Measurements from ENCODE around the gene ABTB1.

ABTB1 gene

GRCh38 chr3:127691974-127692373 is 19.2 kb downstream of the ABTB1 start:
- Mint-ChIP-seq H3K36me3 (ENCODE audit: low read depth) (no peaks in the 10 kb centered on the region), H3K4me1 (peaks cover 32% of the 10 kb centered on the region), H3K9me3 (no peaks in the 10 kb centered on the region), H3K4me3 (no peak overlapping the region), H3K27me3 (ENCODE audit: low read depth, poor library complexity) (peaks cover 5% of the 10 kb centered on the region), H3K27ac (no peak overlapping the region)
- TF ChIP-seq CTCF (IDR thresholded peaks at IDR 0.05) = no peak
- DNase-seq = no peak

GRCh38 chr3:127692501-127693335 is 20.0 kb downstream of the ABTB1 start:
- DNase-seq = no peak
- peaks cover 5% of the 10 kb centered on the region for H3K27me3 Mint-ChIP-seq (ENCODE audit: low read depth, poor library complexity)
- no peak for TF ChIP-seq CTCF (IDR thresholded peaks at IDR 0.05)
- no peak overlapping the region for H3K4me3 Mint-ChIP-seq
- no peaks in the 10 kb centered on the region for H3K36me3 Mint-ChIP-seq (ENCODE audit: low read depth)
- H3K9me3 Mint-ChIP-seq = no peaks in the 10 kb centered on the region
- peaks cover 39% of the 10 kb centered on the region for H3K4me1 Mint-ChIP-seq
- H3K27ac Mint-ChIP-seq = no peak overlapping the region

DNA sequence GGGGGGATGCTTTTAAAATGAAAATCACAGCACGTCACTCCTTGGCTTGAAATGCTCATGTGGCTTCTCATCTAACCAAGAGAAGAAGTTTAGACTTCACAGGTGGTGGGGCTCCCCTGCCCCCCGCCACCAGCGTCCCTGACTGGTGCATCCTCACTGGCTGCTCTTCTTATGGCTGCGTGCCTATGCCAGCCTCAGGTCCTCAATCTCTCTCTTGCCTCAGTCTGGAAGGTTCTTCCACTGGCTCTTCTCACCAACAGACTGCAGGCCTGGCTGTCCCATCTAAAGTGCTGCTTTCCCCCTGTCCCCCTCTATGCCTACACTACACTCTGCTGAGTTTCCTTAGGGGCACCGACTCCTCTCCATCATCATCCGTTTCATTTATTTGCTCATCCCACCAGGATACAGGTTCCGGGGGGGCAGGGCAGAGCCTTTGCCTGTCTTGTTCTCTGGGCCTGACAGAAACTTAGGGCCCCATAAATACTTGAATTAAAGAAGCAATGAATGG is 20.6 kb downstream of the ABTB1 start:
- Mint-ChIP-seq H3K9me3 (no peaks in the 10 kb centered on the region), H3K4me3 (no peak overlapping the region), H3K36me3 (ENCODE audit: low read depth) (no peaks in the 10 kb centered on the region), H3K27me3 (ENCODE audit: low read depth, poor library complexity) (peaks cover 5% of the 10 kb centered on the region), H3K4me1 (peaks cover 45% of the 10 kb centered on the region), H3K27ac (no peak overlapping the region)
- DNase-seq = no peak
- no peak for TF ChIP-seq CTCF (IDR thresholded peaks at IDR 0.05)

GRCh38 chr3:127694467-127695215 is 21.9 kb downstream of the ABTB1 start:
- DNase-seq = no peak
- no peak for TF ChIP-seq CTCF (IDR thresholded peaks at IDR 0.05)
- Mint-ChIP-seq H3K9me3 (no peaks in the 10 kb centered on the region), H3K27ac (no peak overlapping the region), H3K4me1 (peaks cover 49% of the 10 kb centered on the region), H3K36me3 (ENCODE audit: low read depth) (no peaks in the 10 kb centered on the region), H3K27me3 (ENCODE audit: low read depth, poor library complexity) (peaks cover 5% of the 10 kb centered on the region), H3K4me3 (no peak overlapping the region)

DNA sequence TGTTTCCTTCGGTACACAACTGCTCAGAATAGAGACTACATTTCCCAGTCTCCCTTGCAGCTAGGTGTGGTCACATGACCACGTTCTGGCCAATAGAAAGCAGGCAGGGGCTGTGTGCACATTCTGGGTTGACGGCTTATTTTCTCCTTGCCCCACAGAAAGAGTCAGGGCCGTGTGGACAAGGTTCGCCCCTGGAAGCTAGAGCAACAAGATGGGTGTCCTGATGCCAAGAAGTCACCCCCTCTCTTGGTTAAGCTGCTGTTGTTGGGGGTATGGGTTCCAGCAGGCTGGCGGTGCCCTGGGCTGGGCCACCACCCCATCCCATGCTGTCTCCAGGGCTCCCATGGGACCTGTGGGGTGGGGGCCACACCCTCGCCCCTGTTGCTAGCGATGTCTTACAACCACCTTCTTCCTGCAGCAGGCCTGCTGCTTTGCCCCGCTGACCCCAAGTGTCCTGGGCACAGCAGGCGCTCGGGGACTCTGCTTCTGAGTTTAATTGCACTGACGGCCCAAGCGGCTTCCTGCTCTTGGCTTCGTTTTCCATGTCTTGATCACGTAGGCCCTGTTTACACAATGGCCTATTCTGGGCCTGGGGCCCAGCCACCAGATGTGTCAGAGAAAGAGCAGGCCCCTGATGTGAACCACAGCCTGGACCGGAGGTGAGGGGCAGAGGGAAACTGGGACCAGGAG is 24.9 kb downstream of the ABTB1 start:
- peak; percentile 70 for DNase-seq
- H3K9me3 Mint-ChIP-seq = no peaks in the 10 kb centered on the region
- peak overlapping the region; percentile 83 for H3K27ac Mint-ChIP-seq
- no peaks in the 10 kb centered on the region for H3K27me3 Mint-ChIP-seq (ENCODE audit: low read depth, poor library complexity)
- peaks cover 33% of the 10 kb centered on the region for H3K4me1 Mint-ChIP-seq
- no peak overlapping the region for H3K4me3 Mint-ChIP-seq
- no peaks in the 10 kb centered on the region for H3K36me3 Mint-ChIP-seq (ENCODE audit: low read depth)
- no peak for TF ChIP-seq CTCF (IDR thresholded peaks at IDR 0.05)
